Progenitor cell of endocrine pancreas (in vitro differentiated cells): Measurements from ENCODE around the gene GPR39. TPM values are rescaled to one million over a fixed set of nuclear protein-coding genes. Genes with fewer than 3 reads are reported as not detected.

Experiments used
- DNase-seq: peaks from one replicate; pipeline ENCODE4 v3.0.0; 2021; ENCODE audit warnings: low spot score; ENCODE audit not compliant: unreplicated experiment
- H3K27ac Mint-ChIP-seq: 2 replicates; pipeline ENCODE4 v1.8.0; 2021; ENCODE audit warnings: mild to moderate bottlenecking, moderate library complexity, mixed read lengths
- H3K27me3 Mint-ChIP-seq: 2 replicates; pipeline ENCODE4 v1.8.0; 2021; ENCODE audit warnings: mixed read lengths
- H3K36me3 Mint-ChIP-seq: 2 replicates; pipeline ENCODE4 v1.8.0; 2022; ENCODE audit warnings: mixed read lengths; ENCODE audit not compliant: insufficient read depth
- H3K4me1 Mint-ChIP-seq: 2 replicates; pipeline ENCODE4 v1.8.0; 2021; ENCODE audit warnings: low read depth, mixed read lengths
- H3K4me3 Mint-ChIP-seq: 2 replicates; pipeline ENCODE4 v1.8.0; 2021; ENCODE audit warnings: low read depth, mild to moderate bottlenecking, moderate library complexity, mixed read lengths
- H3K9me3 Mint-ChIP-seq: 2 replicates; pipeline ENCODE4 v1.8.0; 2021; ENCODE audit warnings: low read depth, mixed read lengths
- total RNA-seq: library from RNA; stranded (reverse); gene quantifications from 2 replicates; pipeline ENCODE4 v1.2.1, GENCODE V29; 2021
- TF ChIP-seq, protein P1 (sequence below): fragments of 200-600 bp; sonication (generic); IDR thresholded peaks from one replicate; pipeline ENCODE4 v1.5.0; 2021; ENCODE audit warnings: antibody characterized with exemption, mild to moderate bottlenecking; ENCODE audit not compliant: unreplicated experiment

GPR39 gene
- total RNA-seq, 1 donor from 2014 or later: 4.0 TPM

DNA sequence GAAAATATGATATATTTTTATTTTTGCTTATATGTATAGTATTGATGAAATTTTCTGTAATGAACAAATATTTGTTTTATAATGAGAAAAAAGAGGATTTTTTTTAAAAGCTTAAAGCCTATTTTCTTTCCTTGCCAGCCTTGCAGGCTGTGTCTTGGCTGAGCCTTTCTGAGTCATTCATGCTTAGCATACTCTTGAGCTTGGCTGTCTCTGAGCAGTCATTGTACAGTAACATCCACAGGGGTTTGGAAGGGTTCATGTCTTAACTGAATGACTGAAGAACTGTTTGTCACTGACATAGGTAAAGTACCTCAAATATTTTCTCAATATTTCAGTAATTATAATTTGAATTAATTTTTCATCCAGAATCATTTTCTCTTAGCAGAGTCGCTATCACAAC, 49.3 kb downstream of the GPR39 start:
- TF ChIP-seq, protein P1, sequence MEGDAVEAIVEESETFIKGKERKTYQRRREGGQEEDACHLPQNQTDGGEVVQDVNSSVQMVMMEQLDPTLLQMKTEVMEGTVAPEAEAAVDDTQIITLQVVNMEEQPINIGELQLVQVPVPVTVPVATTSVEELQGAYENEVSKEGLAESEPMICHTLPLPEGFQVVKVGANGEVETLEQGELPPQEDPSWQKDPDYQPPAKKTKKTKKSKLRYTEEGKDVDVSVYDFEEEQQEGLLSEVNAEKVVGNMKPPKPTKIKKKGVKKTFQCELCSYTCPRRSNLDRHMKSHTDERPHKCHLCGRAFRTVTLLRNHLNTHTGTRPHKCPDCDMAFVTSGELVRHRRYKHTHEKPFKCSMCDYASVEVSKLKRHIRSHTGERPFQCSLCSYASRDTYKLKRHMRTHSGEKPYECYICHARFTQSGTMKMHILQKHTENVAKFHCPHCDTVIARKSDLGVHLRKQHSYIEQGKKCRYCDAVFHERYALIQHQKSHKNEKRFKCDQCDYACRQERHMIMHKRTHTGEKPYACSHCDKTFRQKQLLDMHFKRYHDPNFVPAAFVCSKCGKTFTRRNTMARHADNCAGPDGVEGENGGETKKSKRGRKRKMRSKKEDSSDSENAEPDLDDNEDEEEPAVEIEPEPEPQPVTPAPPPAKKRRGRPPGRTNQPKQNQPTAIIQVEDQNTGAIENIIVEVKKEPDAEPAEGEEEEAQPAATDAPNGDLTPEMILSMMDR: no peak
- no peak overlapping the region for H3K4me3 Mint-ChIP-seq
- H3K9me3 Mint-ChIP-seq: peaks cover 14% of the 10 kb centered on the region
- no peaks in the 10 kb centered on the region for H3K27me3 Mint-ChIP-seq
- peaks cover 3% of the 10 kb centered on the region for H3K4me1 Mint-ChIP-seq
- peaks cover 2% of the 10 kb centered on the region for H3K36me3 Mint-ChIP-seq
- no peak overlapping the region for H3K27ac Mint-ChIP-seq
- DNase-seq: no peak

DNA sequence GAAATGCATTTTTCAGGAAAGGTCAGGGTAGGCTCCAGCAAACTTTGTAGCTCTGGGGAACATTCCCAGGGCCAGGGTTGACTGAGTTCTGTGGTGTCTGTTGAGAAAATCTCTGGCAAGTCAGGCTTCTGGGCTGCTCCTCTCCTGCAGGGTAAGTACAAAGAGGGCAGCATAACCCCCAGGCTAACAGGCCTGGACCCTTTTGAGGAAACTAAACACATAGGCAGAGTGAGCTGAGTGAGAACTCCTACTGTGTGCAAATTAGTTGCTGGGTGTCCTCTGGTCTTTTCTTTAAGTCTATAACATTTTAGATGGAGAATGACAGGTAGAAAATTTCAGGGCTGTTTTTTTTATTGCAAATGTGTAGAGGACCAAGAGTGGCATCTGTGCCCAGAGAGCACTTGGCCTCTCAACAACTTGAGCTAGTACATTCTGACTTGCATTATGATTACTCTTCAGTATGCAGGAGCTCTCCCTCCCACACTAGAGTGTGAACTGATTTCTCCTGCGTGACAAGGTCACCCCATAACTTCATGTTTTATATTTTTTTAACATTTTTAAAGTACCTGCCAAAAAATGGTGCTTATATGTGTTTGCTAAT, 49.9 kb downstream of the GPR39 start:
- DNase-seq: no peak
- TF ChIP-seq, protein P1: no peak
- Mint-ChIP-seq H3K9me3 (peaks cover 14% of the 10 kb centered on the region), H3K4me3 (no peak overlapping the region), H3K4me1 (peaks cover 2% of the 10 kb centered on the region), H3K27me3 (no peaks in the 10 kb centered on the region), H3K36me3 (peaks cover 2% of the 10 kb centered on the region), H3K27ac (no peak overlapping the region)

DNA sequence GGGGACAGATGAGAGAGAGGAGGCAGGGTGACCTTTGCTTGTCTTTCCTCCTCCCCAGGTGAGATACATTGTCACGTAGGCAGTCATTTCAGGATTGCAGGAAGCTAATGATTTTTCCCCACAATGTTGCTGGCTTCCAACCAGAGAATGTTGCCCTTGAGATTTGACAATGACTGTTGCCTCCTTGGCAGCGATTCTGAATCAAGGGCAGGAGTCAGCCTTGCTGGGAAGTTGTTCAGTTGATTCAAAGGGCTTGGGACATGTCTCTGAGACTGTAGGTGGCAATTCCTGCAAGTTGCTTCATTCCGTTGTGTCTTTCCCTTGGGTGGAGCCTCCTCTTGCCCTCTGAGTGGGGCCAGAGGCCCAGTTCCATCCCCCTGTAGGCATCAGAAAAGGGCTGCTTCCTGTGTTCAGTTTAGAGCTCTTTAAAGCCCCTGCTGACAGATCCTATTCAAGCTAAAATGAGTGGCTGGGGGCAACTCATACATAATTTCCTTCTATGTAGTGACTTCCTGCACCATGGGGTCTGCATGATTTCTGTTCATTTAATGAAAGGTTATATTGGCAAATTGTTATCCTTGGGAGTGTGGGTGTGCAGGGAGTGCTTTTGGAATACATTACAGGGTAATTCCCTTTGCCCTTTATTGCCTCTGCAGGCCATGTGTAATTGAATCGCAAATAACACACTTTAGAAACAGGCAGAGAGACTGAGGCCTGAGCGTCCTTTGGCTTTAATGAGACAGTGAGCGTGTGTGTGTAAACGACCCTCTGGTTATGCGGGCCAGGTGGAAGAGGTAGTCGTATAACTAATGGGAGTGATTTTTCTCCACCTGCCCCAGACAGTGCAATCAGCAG, 52.4 kb downstream of the GPR39 start:
- H3K9me3 Mint-ChIP-seq: peaks cover 14% of the 10 kb centered on the region
- TF ChIP-seq, protein P1: no peak
- no peaks in the 10 kb centered on the region for H3K4me1 Mint-ChIP-seq

DNA sequence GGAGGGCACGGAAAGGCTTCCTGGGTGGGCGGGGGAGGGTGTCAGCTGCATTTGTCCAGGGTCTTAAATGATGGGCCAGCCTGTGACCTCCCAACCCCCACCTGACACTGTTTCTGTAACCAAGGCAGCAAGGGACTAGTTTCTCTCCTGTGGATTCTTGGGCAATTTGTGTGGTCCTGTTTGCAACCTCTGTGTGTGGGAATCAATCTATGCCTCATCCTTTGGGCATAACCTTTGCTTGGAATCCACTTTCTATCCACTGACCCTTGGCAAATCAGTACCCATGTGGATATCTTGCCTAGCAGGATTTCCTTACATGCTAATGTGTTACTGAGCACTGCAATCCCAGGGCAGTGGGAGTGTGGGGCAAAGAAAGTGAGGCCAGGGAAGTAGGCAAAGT, 54.1 kb downstream of the GPR39 start:
- H3K27ac Mint-ChIP-seq: no peak overlapping the region

More for the DNA sequence above, 52.4 kb downstream of the GPR39 start:
- Mint-ChIP-seq H3K27ac (no peak overlapping the region), H3K4me3 (no peak overlapping the region), H3K36me3 (peaks cover 2% of the 10 kb centered on the region), H3K27me3 (no peaks in the 10 kb centered on the region)
- DNase-seq: no peak

DNA sequence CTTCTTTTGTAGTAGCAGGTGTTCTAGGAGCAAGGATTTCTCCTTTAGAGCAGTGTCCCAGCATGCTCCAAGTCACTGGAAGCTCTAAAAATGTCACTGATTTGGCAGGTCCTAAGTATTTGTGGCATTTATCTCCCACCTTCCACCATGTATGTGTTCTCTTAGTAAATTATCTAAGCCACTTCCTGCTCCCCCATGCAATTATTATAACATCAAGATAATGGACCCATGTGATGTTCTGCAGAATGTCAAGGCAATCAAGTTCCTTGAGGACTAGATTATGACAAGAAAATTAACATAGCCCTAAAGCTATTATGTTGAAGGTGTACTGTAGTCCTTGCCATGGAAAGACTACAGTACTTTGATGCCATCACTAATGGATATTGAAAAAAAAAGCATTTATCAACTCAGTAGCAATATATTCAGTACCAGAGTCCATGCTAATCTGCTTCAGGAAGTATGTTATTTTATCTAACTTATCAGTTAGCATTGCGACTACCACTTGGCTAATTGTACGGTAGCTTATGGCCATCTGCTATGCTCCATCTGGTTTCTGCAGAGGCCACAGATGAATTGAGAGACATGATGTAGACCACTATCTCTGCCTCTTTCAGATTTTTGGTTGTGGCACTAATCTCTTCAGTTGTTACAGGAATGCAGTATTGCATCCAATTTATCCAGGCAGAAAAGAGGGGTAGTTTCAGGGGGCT, 56.7 kb downstream of the GPR39 start:
- Mint-ChIP-seq H3K27me3 (no peaks in the 10 kb centered on the region), H3K36me3 (no peaks in the 10 kb centered on the region), H3K27ac (no peak overlapping the region), H3K4me3 (no peak overlapping the region), H3K4me1 (peaks cover 7% of the 10 kb centered on the region), H3K9me3 (no peaks in the 10 kb centered on the region)
- TF ChIP-seq, protein P1: no peak
- DNase-seq: no peak

More for the DNA sequence above, 54.1 kb downstream of the GPR39 start:
- Mint-ChIP-seq H3K4me3 (no peak overlapping the region), H3K4me1 (no peaks in the 10 kb centered on the region), H3K27me3 (no peaks in the 10 kb centered on the region), H3K9me3 (peaks cover 5% of the 10 kb centered on the region), H3K36me3 (no peaks in the 10 kb centered on the region)
- TF ChIP-seq, protein P1: no peak
- DNase-seq: no peak
